SHP77 treated with DMSO at 0.1 percent for 48 hours (cell line): ENCODE results near the gene GLP2R.

ENCODE experiments used
- DNase-seq: peaks from one replicate; lab custom pipeline; 2025; lab: John Stamatoyannopoulos, UW

GLP2R gene

GRCh38 chr17:9859781-9860180, 34.1 kb downstream of the GLP2R start:
- DNase-seq, result no peak

GRCh38 chr17:9860851-9861250, 35.1 kb downstream of the GLP2R start:
- DNase-seq, result no peak

- DNase-seq, result no peak
These were observed 36.5 kb downstream of the GLP2R start for GRCh38 chr17:9862220-9862619.

GRCh38 chr17:9862949-9863348, 37.2 kb downstream of the GLP2R start:
- DNase-seq, result no peak

GRCh38 chr17:9865586-9865985, 39.9 kb downstream of the GLP2R start:
- no peak for DNase-seq

- DNase-seq, result no peak
These were observed 42.8 kb downstream of the GLP2R start for GRCh38 chr17:9868552-9868951.

- no peak for DNase-seq
These were observed 47.1 kb downstream of the GLP2R start for GRCh38 chr17:9872852-9873251.

GRCh38 chr17:9874722-9875121, 49.0 kb downstream of the GLP2R start:
- no peak for DNase-seq

- no peak for DNase-seq
These were observed 49.7 kb downstream of the GLP2R start for GRCh38 chr17:9875441-9875840.

- no peak for DNase-seq
These were observed 52.6 kb downstream of the GLP2R start for GRCh38 chr17:9878356-9878755.

- no peak for DNase-seq
These were observed 53.2 kb downstream of the GLP2R start for GRCh38 chr17:9878786-9879525.

GRCh38 chr17:9880582-9880999, 54.9 kb downstream of the GLP2R start:
- no peak for DNase-seq

GRCh38 chr17:9883451-9883850, 57.7 kb downstream of the GLP2R start:
- no peak for DNase-seq

- no peak for DNase-seq
These were observed 60.6 kb downstream of the GLP2R start for GRCh38 chr17:9886141-9886930.

GRCh38 chr17:9887508-9887907, 61.8 kb downstream of the GLP2R start:
- no peak for DNase-seq

GRCh38 chr17:9890124-9890523, 64.4 kb downstream of the GLP2R start:
- DNase-seq, result no peak

GRCh38 chr17:9893411-9894012, 67.8 kb downstream of the GLP2R start:
- no peak for DNase-seq

- no peak for DNase-seq
These were observed 68.5 kb downstream of the GLP2R start for GRCh38 chr17:9894231-9894630.

GRCh38 chr17:9895923-9896322, 70.2 kb downstream of the GLP2R start:
- DNase-seq, result no peak

GRCh38 chr17:9897372-9897968, 71.7 kb downstream of the GLP2R start:
- no peak for DNase-seq

GRCh38 chr17:9898812-9899211, 73.1 kb downstream of the GLP2R start:
- no peak for DNase-seq

- DNase-seq, result no peak
These were observed 73.7 kb downstream of the GLP2R start for GRCh38 chr17:9899280-9900043.
